Neural crest cell (in vitro differentiated cells): ENCODE results near the gene TMEM259. TPM values are rescaled to one million over a fixed set of nuclear protein-coding genes. Genes with fewer than 3 reads are reported as not detected.

Source experiments
- DNase-seq: peaks from one replicate; pipeline ENCODE4 v3.0.0; 2021; ENCODE audit warnings: low read depth, mixed read lengths, low spot score
- H3K27ac Mint-ChIP-seq: one replicate; pipeline ENCODE4 v1.8.0; 2021; ENCODE audit warnings: mild to moderate bottlenecking, mixed read lengths; ENCODE audit not compliant: unreplicated experiment
- H3K27me3 Mint-ChIP-seq: 2 replicates; pipeline ENCODE4 v1.8.0; 2021; ENCODE audit warnings: low read depth, mild to moderate bottlenecking, mixed read lengths
- H3K36me3 Mint-ChIP-seq: 2 replicates; pipeline ENCODE4 v1.8.0; 2021; ENCODE audit warnings: low read depth, mild to moderate bottlenecking, mixed read lengths
- H3K4me1 Mint-ChIP-seq: 2 replicates; pipeline ENCODE4 v1.8.0; 2021; ENCODE audit warnings: mixed read lengths
- H3K4me3 Mint-ChIP-seq: one replicate; pipeline ENCODE4 v1.8.0; 2021; ENCODE audit warnings: mild to moderate bottlenecking, mixed read lengths
- H3K9me3 Mint-ChIP-seq: 2 replicates; pipeline ENCODE4 v1.8.0; 2021; ENCODE audit warnings: mixed read lengths
- CTCF ChIP-seq: fragments of 200-600 bp; sonication (generic); conservative IDR thresholded peaks from 2 replicates; pipeline ENCODE4 v1.5.0; 2021; ENCODE audit warnings: antibody characterized with exemption, mild to moderate bottlenecking
- total RNA-seq: library from RNA; stranded (reverse); gene quantifications from 2 replicates; pipeline ENCODE4 v1.2.1, GENCODE V29; 2021

Gene TMEM259
- total RNA-seq, 1 donor from 2014 or later = 170 TPM

DNA sequence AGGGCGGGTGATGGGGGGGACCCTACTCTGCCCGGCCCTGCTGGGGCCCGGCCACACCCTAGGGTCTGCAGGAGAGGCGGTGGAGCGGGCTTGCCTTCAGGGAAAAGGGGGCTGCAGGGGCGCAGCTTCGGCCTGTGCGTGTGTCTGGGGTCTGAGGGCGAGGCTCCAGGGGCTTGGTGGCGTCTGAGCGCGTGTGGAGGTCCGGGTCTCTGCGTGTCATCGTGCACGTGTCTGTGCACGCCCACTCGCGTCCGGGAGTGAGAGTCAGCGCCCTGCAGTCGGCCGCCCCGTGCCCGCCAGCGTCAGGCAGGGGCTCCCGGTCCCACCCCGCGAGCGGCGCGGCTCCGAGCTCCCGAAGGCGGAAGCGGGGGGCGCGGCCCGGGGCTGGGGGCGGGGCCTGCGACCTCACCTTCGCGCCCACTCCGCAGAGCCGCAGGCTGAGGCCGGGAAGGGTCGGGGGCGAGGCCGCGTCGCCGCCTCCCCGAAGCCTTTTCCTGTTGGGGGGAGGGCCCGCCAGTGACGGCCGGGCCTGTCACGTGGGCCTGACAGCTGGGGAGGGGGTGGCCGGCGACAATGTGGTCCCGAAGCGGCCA is 45.9 kb upstream of the TMEM259 start, which contains the start of gene ARHGAP45:
Gene ARHGAP45, plus strand, starts transcription at position 420 of the 593 bp plus-strand sequence. CDS start 239 bp downstream, outside the sequence.
- Mint-ChIP-seq H3K4me3 (no peak within 1 kb of the TSS), H3K27ac (no peak within 1 kb of the TSS), H3K36me3 (no peaks in the 10 kb centered on the region), H3K9me3 (no peaks in the 10 kb centered on the region), H3K4me1 (peaks cover 7% of the 10 kb centered on the region), H3K27me3 (peaks cover 61% of the 10 kb centered on the region)
- no peak for DNase-seq
- TF ChIP-seq CTCF = no peak

GRCh38 chr19:1066251-1066747 is 45.4 kb upstream of the TMEM259 start:
- Mint-ChIP-seq H3K4me3 (no peak overlapping the region), H3K9me3 (no peaks in the 10 kb centered on the region), H3K36me3 (no peaks in the 10 kb centered on the region), H3K27ac (no peak overlapping the region), H3K27me3 (peaks cover 58% of the 10 kb centered on the region), H3K4me1 (peaks cover 4% of the 10 kb centered on the region)
- no peak for TF ChIP-seq CTCF
- no peak for DNase-seq

DNA sequence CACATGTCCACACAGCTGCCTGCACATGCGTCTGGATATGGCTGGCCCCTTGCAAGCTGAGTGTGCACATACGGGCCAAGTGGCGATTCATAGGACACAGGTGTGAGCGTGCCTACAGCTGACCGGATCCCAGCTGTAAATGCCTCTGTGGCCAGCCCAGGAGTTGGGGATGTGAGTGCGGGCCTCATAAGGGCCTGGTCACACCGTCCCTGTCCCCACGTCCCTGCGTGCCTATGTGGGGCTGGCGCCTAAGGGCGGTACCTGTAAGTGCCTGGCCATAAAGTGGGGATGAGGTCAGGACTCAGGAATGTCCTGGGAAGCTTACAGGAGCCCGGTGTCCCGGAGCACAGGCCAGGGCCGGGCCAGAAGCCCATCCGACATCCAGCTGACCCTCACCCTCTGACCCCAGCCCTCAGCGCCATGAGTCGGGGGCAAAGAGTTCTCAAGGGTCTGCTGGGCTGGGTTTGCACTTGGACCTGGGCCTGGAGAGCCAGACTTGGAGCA is 44.7 kb upstream of the TMEM259 start:
- H3K27ac Mint-ChIP-seq = no peak overlapping the region
- no peaks in the 10 kb centered on the region for H3K9me3 Mint-ChIP-seq
- no peak for DNase-seq

GRCh38 chr19:1064661-1065605 is 44.0 kb upstream of the TMEM259 start:
- Mint-ChIP-seq H3K27me3 (peaks cover 48% of the 10 kb centered on the region), H3K4me3 (peak overlapping the region; percentile 27), H3K27ac (no peak overlapping the region), H3K9me3 (no peaks in the 10 kb centered on the region), H3K4me1 (peaks cover 4% of the 10 kb centered on the region), H3K36me3 (no peaks in the 10 kb centered on the region)
- peak; percentile 81 for TF ChIP-seq CTCF
- peak; percentile 72 for DNase-seq

More for the DNA sequence above, 44.7 kb upstream of the TMEM259 start:
- peaks cover 4% of the 10 kb centered on the region for H3K4me1 Mint-ChIP-seq
- H3K4me3 Mint-ChIP-seq = peak overlapping the region; percentile 27
- H3K36me3 Mint-ChIP-seq = no peaks in the 10 kb centered on the region
- TF ChIP-seq CTCF = no peak
- H3K27me3 Mint-ChIP-seq = peaks cover 55% of the 10 kb centered on the region

DNA sequence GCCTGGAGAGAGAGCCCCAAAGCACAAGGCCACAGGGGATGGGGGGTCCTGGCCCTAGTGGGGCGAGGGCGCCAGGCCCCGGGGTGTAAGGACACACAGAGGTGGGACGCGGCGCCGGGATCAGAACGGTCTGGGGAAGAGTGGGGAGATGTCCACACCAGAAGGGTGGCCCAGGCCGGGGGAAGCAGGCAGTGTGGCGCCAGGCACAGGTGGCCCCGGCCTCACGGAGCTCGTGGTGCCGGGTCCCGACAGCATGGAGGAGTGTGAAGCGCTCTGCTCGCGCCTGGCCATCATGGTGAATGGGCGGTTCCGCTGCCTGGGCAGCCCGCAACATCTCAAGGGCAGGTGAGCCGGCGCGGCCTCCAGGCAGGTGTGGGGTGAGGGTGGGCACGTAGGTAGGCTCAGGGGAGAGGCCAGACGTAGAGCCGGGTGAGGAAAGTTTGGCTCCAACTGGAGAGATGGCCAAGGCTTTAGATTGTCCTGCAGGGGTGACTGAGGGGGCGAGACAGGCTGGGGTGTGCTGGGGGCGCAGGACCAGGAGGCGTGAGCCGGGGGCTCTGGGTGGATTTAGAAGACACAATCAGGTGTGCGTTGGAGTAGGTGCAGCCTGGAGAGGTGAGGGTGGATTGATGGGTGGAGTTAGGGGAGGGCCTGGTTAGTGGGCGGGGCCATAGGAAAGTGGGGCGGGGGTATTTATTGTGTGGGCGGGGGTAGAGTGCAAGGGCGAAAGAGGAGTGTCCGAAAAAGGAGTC is 43.2 kb upstream of the TMEM259 start:
- no peak for TF ChIP-seq CTCF
- Mint-ChIP-seq H3K27me3 (peaks cover 39% of the 10 kb centered on the region), H3K4me3 (no peak overlapping the region), H3K4me1 (peaks cover 4% of the 10 kb centered on the region), H3K27ac (no peak overlapping the region), H3K36me3 (no peaks in the 10 kb centered on the region), H3K9me3 (no peaks in the 10 kb centered on the region)
- no peak for DNase-seq
